GM10266 (cell line): ENCODE data around the gene MMP28.

Source experiments
- DNase-seq: peaks from one replicate; pipeline ENCODE4 v3.0.0; 2012; ENCODE audit errors: extremely low spot score
- TF ChIP-seq, protein P1 (sequence below): IDR thresholded peaks from 2 replicates; pipeline ENCODE4 v1.5.1; 2012; ENCODE audit warnings: mild to moderate bottlenecking, low read depth; ENCODE audit not compliant: control insufficient read depth, insufficient read depth; ENCODE audit errors: missing control alignments

The MMP28 gene

DNA sequence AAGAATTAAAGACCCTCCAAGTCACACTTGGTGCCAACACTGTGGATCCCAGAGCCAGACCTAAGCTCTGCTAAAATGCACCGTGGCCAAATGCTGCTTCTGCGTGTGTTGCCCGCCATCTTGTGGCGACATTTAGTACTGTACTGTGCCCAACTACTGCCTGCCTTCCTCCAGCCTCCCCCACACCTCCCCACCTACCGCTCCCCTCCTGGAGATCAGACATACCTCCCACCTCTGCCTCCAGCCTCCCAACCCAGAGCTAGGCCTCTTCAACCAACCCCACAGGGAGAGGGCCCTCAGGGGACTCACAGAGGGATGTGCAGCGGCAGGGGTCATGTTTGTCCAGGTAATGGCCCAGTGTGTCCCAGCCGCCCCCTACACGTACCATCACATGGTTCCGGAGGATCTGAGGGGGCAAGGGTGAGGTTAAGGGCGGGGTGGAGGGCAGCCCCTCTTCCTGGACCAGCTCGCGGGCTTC lies 47.9 kb downstream of the MMP28 start:
- DNase-seq, result peak; percentile 90
- TF ChIP-seq, protein P1, sequence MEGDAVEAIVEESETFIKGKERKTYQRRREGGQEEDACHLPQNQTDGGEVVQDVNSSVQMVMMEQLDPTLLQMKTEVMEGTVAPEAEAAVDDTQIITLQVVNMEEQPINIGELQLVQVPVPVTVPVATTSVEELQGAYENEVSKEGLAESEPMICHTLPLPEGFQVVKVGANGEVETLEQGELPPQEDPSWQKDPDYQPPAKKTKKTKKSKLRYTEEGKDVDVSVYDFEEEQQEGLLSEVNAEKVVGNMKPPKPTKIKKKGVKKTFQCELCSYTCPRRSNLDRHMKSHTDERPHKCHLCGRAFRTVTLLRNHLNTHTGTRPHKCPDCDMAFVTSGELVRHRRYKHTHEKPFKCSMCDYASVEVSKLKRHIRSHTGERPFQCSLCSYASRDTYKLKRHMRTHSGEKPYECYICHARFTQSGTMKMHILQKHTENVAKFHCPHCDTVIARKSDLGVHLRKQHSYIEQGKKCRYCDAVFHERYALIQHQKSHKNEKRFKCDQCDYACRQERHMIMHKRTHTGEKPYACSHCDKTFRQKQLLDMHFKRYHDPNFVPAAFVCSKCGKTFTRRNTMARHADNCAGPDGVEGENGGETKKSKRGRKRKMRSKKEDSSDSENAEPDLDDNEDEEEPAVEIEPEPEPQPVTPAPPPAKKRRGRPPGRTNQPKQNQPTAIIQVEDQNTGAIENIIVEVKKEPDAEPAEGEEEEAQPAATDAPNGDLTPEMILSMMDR, result peak; percentile 93

DNA sequence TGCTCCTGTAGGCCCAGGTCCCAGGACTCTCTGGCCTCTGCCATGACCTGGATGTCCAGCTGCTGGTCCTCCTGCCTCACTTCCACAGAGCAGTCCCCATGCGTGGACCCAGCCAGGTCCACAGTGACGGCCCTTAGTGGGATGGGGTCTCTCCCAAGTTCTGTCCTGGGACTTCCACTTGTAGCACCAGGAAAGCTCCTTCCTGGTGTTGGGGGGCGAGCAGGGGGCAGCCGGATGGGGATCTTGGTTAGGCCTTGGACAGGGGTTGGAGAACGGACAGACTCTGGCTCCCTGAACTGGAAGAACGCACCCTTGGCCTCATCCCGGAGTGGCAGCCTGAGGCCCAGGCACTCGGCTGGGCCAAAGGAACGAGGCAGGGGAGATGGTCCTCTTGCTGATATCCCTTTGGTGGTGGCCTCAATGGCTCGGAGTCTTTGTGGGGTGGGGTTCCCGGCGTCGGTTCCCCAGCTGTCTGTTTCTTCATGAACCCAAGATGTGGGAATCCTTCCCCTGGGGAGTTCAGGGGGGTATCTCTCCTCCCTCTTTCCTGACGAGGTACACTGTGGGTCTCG lies 49.6 kb downstream of the MMP28 start:
- TF ChIP-seq, protein P1, result no peak
- DNase-seq, result no peak

DNA sequence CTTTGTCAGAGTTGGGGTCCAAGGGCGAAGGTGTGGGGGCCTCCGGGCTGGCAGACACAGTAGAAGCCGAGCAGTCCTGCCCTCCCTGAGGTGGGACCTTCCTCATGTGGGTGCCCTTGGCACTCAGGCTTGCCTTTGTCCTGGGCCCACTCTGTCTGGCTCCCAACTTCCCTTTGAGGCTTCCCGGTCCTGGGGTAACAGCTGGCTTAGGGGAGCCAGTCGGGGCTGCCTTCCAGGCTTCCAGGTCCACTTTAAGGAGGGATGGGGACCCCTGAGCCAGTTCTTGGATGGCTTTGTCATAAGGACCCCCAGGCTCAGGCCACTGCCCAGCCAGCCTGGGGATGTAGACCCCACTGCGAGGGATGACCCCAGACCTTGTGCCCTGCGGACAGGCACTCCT lies 50.2 kb downstream of the MMP28 start:
- no peak for DNase-seq
- TF ChIP-seq, protein P1, result no peak

DNA sequence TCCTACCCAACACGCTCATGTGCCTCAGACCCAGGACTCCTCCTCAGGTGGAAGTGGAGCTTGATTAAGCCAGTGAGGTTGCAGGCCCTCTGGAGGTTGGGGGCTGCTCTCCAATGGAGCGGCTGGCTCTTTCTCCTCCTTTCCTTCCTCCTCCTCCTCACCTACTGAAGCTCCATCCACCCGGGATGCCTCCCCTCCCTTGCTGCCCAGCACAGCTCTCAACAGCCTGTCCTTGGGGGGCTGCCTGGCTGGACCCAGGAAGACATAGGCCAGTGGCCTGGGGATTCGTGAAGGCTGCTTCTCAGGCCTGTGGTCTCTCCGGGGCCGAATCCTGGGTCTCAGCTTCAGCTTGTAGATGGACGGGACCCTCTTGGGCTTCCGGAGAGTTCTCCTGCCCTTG lies 50.6 kb downstream of the MMP28 start:
- no peak for DNase-seq
- TF ChIP-seq, protein P1, result no peak

DNA sequence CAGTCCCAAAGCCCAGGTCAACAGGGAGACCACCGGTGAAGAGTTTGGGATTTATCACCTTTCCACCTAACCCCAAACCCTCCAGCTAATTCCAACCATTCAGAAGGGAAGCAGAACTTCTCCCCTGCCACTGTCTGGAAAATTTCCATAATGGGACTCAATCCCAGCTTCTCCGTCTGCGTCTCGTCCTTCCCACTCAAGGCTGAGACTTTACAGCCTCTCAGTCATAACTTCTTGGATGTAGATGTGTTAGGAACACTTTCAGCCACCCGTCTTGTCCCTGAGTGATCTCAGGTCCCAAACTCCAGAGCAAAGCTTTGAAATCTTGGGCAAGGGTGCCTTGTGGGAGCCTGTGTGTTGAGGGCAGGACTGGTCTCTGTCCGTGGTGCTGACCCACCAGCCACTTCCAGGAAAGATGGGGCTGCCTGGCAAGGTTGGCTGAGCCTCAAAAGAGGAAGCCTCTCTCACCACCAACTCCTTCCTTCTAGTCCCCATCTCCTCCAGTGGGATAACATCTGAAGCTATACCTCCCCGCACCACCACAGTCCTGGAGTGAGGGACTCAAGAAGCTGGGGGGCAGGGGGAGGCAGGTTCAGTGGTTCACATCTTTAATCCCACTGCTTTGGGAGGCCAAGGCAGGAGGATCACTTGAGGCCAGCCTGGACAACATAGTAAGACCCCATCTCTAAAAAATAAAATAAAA lies 51.7 kb downstream of the MMP28 start:
- DNase-seq, result no peak
- TF ChIP-seq, protein P1, result no peak

DNA sequence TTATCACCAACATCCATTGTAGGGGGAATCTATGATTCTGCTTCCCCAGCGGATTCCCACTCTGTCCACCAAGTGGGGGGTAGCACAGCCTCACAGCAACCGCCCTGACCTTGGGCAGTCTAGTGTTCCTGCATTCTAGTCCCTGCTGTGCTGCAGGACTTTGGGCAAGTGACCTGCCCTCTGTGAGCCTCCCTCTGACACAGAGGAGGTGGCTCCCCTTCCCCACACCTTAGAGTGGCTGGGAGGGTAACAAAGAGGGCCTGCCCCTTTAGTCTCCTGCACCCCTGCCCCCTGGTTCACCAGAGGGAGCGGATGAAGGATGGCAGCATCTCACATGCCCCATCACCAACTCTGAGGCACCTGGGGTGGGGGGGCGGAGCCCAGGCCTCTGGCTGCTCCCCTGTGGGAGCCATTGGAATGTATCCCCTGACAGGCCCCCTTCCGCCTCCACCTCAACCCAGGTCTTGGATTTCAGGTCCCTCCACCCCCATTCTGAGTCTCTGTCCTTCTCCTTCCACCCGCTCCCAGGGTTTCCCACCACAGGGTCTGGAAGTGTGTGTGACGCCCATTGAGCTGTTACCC lies 52.5 kb downstream of the MMP28 start:
- DNase-seq, result no peak
- TF ChIP-seq, protein P1, result no peak

DNA sequence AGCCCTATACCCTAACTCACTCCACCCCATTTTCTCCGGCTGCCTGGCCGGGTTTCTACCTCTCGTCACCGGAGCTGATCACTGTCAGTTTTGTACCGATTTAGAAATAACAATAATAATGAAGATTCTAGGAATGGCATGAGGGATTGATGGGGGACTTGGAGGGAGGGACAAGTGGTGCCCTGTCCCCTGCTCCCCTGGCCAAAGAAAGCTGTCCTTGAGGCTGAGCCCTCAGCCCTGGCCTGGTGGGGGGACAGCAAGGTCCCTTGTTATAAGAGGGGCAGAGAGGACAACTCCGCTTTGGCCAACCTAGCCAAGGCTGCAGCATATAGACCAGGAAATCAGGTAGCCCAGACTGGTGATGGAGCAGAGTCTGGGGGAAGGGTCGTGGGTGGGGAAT lies 52.9 kb downstream of the MMP28 start:
- TF ChIP-seq, protein P1, result no peak

More for the DNA sequence above, 52.9 kb downstream of the MMP28 start:
- no peak for DNase-seq
